Epithelial cell of esophagus (primary cell): ENCODE data around the gene ENOX1.

Source experiments
- DNase-seq: peaks from one replicate; pipeline ENCODE4 v3.0.0; 2010; ENCODE audit warnings: low read depth
- H3K4me3 ChIP-seq: 2 replicates; pipeline ENCODE4 v1.5.1; 2011; ENCODE audit warnings: mild to moderate bottlenecking, low read length, control low read depth
- CTCF ChIP-seq: IDR thresholded peaks from 2 replicates; pipeline ENCODE4 v1.5.1; 2011; ENCODE audit warnings: low read depth, mild to moderate bottlenecking, low read length, control low read depth, inconsistent platforms; ENCODE audit not compliant: insufficient read depth; ENCODE audit errors: missing control alignments

The ENOX1 gene

GRCh38 chr13:43564952-43565351 is 221.8 kb downstream of the ENOX1 start:
- no peak overlapping the region for H3K4me3 ChIP-seq
- no peak for TF ChIP-seq CTCF
- no peak for DNase-seq

- no peak for TF ChIP-seq CTCF
- H3K4me3 ChIP-seq: no peak overlapping the region
- DNase-seq: no peak
Measured at GRCh38 chr13:43561081-43561480, 225.7 kb downstream of the ENOX1 start.

- H3K4me3 ChIP-seq: no peak overlapping the region
- no peak for DNase-seq
- TF ChIP-seq CTCF: no peak
Measured at GRCh38 chr13:43558939-43559338, 227.8 kb downstream of the ENOX1 start.

- TF ChIP-seq CTCF: no peak
- H3K4me3 ChIP-seq: no peak overlapping the region
- no peak for DNase-seq
Measured at GRCh38 chr13:43558326-43558725, 228.4 kb downstream of the ENOX1 start.

GRCh38 chr13:43555667-43556066 is 231.1 kb downstream of the ENOX1 start:
- DNase-seq: no peak
- TF ChIP-seq CTCF: no peak
- H3K4me3 ChIP-seq: no peak overlapping the region

GRCh38 chr13:43551897-43552456 is 234.8 kb downstream of the ENOX1 start:
- DNase-seq: no peak
- H3K4me3 ChIP-seq: no peak overlapping the region
- TF ChIP-seq CTCF: no peak

GRCh38 chr13:43546816-43547215 is 240.0 kb downstream of the ENOX1 start:
- TF ChIP-seq CTCF: no peak
- H3K4me3 ChIP-seq: no peak overlapping the region
- DNase-seq: no peak
